Mesenchymal stem cell (in vitro differentiated cells and primary cell): ENCODE results near the gene P3H2.
"Not testable (repeated sequence)": the region's sequence is repeated elsewhere in the genome, so short reads cannot be mapped to it uniquely, and the experiment has no call there.

Source experiments
- DNase-seq: peaks from one replicate; pipeline ENCODE4 v3.0.0-alpha.2; 2013
- H2AFZ ChIP-seq: one replicate; pipeline ENCODE4 v1.6.1; 2013; ENCODE audit warnings: low read depth, mild to moderate bottlenecking, control low read depth, inconsistent platforms, low read length, moderate library complexity
- H2AK5ac ChIP-seq: 2 replicates; pipeline ENCODE4 v1.6.1; 2013; ENCODE audit warnings: low read length, moderate library complexity, mild to moderate bottlenecking, inconsistent platforms; ENCODE audit not compliant: severe bottlenecking
- H2BK120ac ChIP-seq: one replicate; pipeline ENCODE4 v1.6.1; 2013; ENCODE audit warnings: low read depth, mild to moderate bottlenecking, inconsistent platforms, low read length, moderate library complexity
- H2BK12ac ChIP-seq, 2 experiments: one replicate each; pipeline ENCODE4 v1.6.1; 2013; ENCODE audit warnings: inconsistent platforms in 2 of 2, low read length in 2 of 2, mild to moderate bottlenecking in 2 of 2, moderate library complexity in 2 of 2, control low read depth in 1 of 2
- H2BK15ac ChIP-seq: one replicate; pipeline ENCODE4 v1.6.1; 2013; ENCODE audit warnings: mild to moderate bottlenecking, low read depth, inconsistent platforms; ENCODE audit not compliant: poor library complexity, severe bottlenecking
- H2BK5ac ChIP-seq: 2 replicates; pipeline ENCODE4 v1.6.1; 2013; ENCODE audit warnings: low read depth, mild to moderate bottlenecking, low read length, control low read depth, inconsistent platforms; ENCODE audit not compliant: poor library complexity, severe bottlenecking
- H3K14ac ChIP-seq, 2 experiments: one replicate each; pipeline ENCODE4 v1.6.1; 2013; ENCODE audit warnings: inconsistent platforms in 2 of 2, low read length in 2 of 2, control low read depth in 1 of 2, mild to moderate bottlenecking in 1 of 2, moderate library complexity in 1 of 2
- H3K18ac ChIP-seq, 2 experiments: one replicate each; pipeline ENCODE4 v1.6.1; 2013; ENCODE audit warnings: inconsistent platforms in 2 of 2, low read length in 2 of 2, control low read depth in 1 of 2, low read depth in 1 of 2, mild to moderate bottlenecking in 1 of 2
- H3K23ac ChIP-seq, 2 experiments: one replicate each; pipeline ENCODE4 v1.6.1; 2013; ENCODE audit warnings: inconsistent platforms in 2 of 2, low read length in 2 of 2, mild to moderate bottlenecking in 2 of 2, moderate library complexity in 2 of 2, control low read depth in 1 of 2
- H3K27ac ChIP-seq: 2 replicates; pipeline ENCODE4 v1.5.1; 2013; ENCODE audit warnings: mild to moderate bottlenecking, moderate library complexity, low read length, control low read depth, inconsistent platforms; ENCODE audit not compliant: poor library complexity, severe bottlenecking
- H3K27me3 ChIP-seq, 2 experiments: 2 replicates each; pipeline versions ENCODE4 v1.6.1 to v1.7.0; 2013; ENCODE audit warnings: low read length in 2 of 2, mild to moderate bottlenecking in 2 of 2, moderate library complexity in 2 of 2, control low read depth in 1 of 2, inconsistent platforms in 1 of 2; ENCODE audit not compliant: control insufficient read depth in 1 of 2, insufficient read depth in 1 of 2
- H3K36me3 ChIP-seq, 2 experiments: 2 replicates each; pipeline versions ENCODE4 v1.6.1 to v1.7.0; 2013; ENCODE audit warnings: low read length in 2 of 2, control low read depth in 1 of 2, inconsistent platforms in 1 of 2, low read depth in 1 of 2, mild to moderate bottlenecking in 1 of 2; ENCODE audit not compliant: insufficient read depth in 2 of 2, control insufficient read depth in 1 of 2
- H3K4ac ChIP-seq, 2 experiments: one replicate each; pipeline ENCODE4 v1.6.1; 2013; ENCODE audit warnings: inconsistent platforms in 2 of 2, low read length in 2 of 2, mild to moderate bottlenecking in 2 of 2, moderate library complexity in 2 of 2, control low read depth in 1 of 2, low read depth in 1 of 2
- H3K4me1 ChIP-seq: 2 replicates; pipeline ENCODE4 v1.6.1; 2013; ENCODE audit warnings: low read depth, low read length, control low read depth; ENCODE audit not compliant: control insufficient read depth, insufficient read depth
- H3K4me2 ChIP-seq: 2 replicates; pipeline ENCODE4 v1.6.1; 2013; ENCODE audit warnings: low read length, mild to moderate bottlenecking, inconsistent platforms; ENCODE audit not compliant: poor library complexity, severe bottlenecking
- H3K4me3 ChIP-seq, 2 experiments: 2 replicates each; pipeline versions ENCODE4 v1.5.1 to v1.7.0; 2013; ENCODE audit warnings: low read length in 2 of 2, mild to moderate bottlenecking in 2 of 2, control low read depth in 1 of 2, low read depth in 1 of 2; ENCODE audit not compliant: insufficient read depth in 1 of 2
- H3K79me1 ChIP-seq: replicated peaks from 2 replicates; pipeline ENCODE4 v1.6.1; 2013; ENCODE audit warnings: mild to moderate bottlenecking, control low read depth, low read length, inconsistent platforms; ENCODE audit not compliant: poor library complexity, severe bottlenecking
- H3K9ac ChIP-seq: 2 replicates; pipeline ENCODE4 v1.7.0; 2013; ENCODE audit warnings: mild to moderate bottlenecking, low read length, moderate library complexity
- H3K9me3 ChIP-seq: 2 replicates; pipeline ENCODE4 v1.7.0; 2013; ENCODE audit warnings: mild to moderate bottlenecking, low read length; ENCODE audit not compliant: control insufficient read depth
- H4K8ac ChIP-seq: one replicate; pipeline ENCODE4 v1.6.1; 2013; ENCODE audit warnings: inconsistent platforms, mild to moderate bottlenecking, low read length, moderate library complexity
- H4K91ac ChIP-seq: one replicate; pipeline ENCODE4 v1.6.1; 2013; ENCODE audit warnings: mild to moderate bottlenecking, low read length, inconsistent platforms
- WGBS: methylation state at CpG from one replicate; pipeline ENCODE4 v1.1.7; 2013; ENCODE audit warnings: mixed read lengths; 5-methylcytosine and 5-hydroxymethylcytosine counted together

The P3H2 gene

DNA sequence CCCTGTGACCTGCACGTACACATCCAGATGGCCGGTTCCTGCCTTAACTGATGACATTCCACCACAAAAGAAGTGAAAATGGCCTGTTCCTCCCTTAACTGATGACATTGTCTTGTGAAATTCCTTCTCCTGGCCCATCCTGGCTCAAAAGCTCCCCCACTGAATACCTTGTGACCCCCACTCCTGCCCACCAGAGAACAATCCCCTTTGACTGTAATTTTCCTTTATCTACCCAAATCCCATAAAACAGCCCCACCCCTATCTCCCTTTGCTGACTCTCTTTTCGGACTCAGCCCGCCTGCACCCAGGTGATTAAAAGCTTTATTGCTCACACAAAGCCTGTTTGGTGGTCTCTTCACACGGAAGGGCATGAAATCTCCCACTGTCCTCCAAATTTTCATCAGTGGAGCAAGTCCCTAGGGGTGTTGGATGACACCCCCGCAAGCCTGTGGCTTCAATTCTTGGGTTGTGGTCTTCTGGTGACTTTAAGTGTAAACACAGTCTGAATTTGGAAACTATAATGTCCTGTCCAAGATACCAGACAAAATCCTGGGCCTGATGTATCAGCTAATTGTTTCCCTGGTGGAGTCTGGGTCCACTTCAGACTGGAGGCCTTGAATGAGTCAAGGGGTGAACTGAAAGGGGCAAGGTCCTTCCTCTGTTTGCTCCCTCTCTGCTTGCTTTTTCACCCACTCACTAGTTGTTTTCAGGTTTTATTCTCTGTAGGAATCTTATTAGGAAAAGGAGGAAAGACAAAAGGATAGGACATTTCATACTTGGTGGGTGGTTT lies 29.3 kb upstream of the P3H2 start:
- not testable (repeated sequence) for DNase-seq, H3K4ac ChIP-seq, H2BK5ac ChIP-seq, H2BK15ac ChIP-seq, H3K23ac ChIP-seq, H3K4me3 ChIP-seq, H3K36me3 ChIP-seq, H3K4me1 ChIP-seq, H3K9me3 ChIP-seq, H3K79me1 ChIP-seq, H3K27me3 ChIP-seq, H2AFZ ChIP-seq, H3K14ac ChIP-seq, H4K91ac ChIP-seq, H3K9ac ChIP-seq, H3K4me2 ChIP-seq, H3K27ac ChIP-seq, H2AK5ac ChIP-seq, H4K8ac ChIP-seq, H2BK12ac ChIP-seq, H2BK120ac ChIP-seq
- peak overlapping the region in 1 of 2 experiments; percentile 43 for H3K18ac ChIP-seq
- 76% methylated on average over 5 of the region's 6 CpGs for WGBS

DNA sequence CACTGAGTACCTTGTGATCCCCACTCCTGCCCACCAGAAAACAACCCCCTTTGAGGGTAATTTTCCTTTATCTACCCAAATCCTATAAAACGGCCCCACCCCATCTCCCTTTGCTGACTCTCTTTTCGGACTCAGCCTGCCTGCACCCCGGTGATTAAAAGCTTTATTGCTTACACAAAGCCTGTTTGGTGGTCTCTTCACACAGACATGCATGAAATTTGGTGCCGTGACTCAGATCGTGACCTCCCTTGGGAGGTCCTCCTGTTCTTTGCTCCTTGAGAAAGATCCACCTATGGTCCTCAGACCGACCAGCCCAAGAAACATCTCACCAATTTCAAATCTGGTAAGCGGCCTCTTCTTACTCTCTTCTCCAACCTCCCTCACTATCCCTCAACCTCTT lies 24.1 kb upstream of the P3H2 start:
- H3K9ac ChIP-seq, H3K4me2 ChIP-seq, H3K79me1 ChIP-seq, DNase-seq, H2BK120ac ChIP-seq, H3K18ac ChIP-seq, H3K27ac ChIP-seq, H3K23ac ChIP-seq, H2BK5ac ChIP-seq, H3K9me3 ChIP-seq, H3K4me3 ChIP-seq, H2AFZ ChIP-seq, H2BK15ac ChIP-seq, H2BK12ac ChIP-seq, H2AK5ac ChIP-seq, H3K36me3 ChIP-seq, H3K27me3 ChIP-seq, H4K91ac ChIP-seq, H3K14ac ChIP-seq, H3K4me1 ChIP-seq, H3K4ac ChIP-seq, H4K8ac ChIP-seq: not testable (repeated sequence)
- WGBS: 82% methylated on average over 7 of the region's 7 CpGs

DNA sequence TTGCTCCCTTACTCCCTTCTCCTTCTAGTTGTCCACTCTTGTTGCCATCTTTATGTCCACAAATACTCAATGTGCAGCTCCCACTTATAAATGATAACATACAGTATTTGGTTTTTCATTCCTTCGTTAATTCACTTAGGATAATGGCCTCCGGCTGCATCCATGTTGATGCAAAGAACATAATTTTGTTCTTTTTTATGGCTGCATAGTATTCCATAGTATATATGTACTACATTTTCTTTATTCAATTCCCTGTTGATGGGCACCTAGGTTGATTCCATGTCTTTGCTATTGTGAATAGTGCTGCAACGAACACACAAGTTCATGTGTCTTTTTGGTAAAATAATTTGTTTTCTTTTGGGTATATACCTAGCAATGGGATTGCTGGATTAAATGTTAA lies 21.3 kb upstream of the P3H2 start:
- no peak overlapping the region for H2BK12ac ChIP-seq
- H3K23ac ChIP-seq: no peak overlapping the region
- 100% methylated on average over 1 of the region's 3 CpGs for WGBS
- no peak overlapping the region for H2BK5ac ChIP-seq
- DNase-seq: no peak
- H3K36me3 ChIP-seq: no peaks in the 10 kb centered on the region
- H3K4me1 ChIP-seq: no peaks in the 10 kb centered on the region
- H3K4ac ChIP-seq: no peak overlapping the region
- no peak overlapping the region for H2BK15ac ChIP-seq
- no peak overlapping the region for H2AK5ac ChIP-seq
- no peak overlapping the region for H3K9ac ChIP-seq
- no peak overlapping the region for H3K4me2 ChIP-seq
- H2BK120ac ChIP-seq: no peak overlapping the region
- no peak overlapping the region for H3K4me3 ChIP-seq
- H4K8ac ChIP-seq: no peak overlapping the region
- H2AFZ ChIP-seq: no peak overlapping the region
- H3K79me1 ChIP-seq: no peaks in the 10 kb centered on the region
- no peaks in the 10 kb centered on the region for H3K27me3 ChIP-seq
- H3K18ac ChIP-seq: no peak overlapping the region
- no peak overlapping the region for H3K14ac ChIP-seq
- no peak overlapping the region for H4K91ac ChIP-seq
- H3K27ac ChIP-seq: no peak overlapping the region
- no peaks in the 10 kb centered on the region for H3K9me3 ChIP-seq

DNA sequence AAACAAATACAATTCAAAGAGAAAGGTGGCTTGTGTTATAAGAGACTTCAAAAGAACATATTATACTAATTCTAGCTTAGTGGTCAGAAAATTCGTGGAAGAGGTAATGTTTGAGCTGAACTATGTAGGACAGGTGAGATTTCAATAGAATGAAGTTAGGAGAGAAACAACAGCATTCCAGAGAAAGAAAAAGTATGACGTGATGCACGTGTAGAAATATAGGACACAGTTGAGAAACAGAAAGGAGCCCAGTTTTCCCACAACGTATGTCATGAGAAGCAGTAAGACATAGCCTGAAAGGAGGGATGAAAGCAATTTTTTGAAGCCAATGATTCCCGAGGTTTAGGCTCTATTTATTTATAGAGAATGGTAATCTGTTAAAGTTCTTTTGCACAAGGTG lies 18.7 kb upstream of the P3H2 start:
- Histone ChIP-seq H3K27me3 (no peaks in the 10 kb centered on the region), H3K4ac (no peak overlapping the region), H3K18ac (no peak overlapping the region), H3K36me3 (no peaks in the 10 kb centered on the region), H2BK12ac (no peak overlapping the region), H2BK15ac (no peak overlapping the region), H3K9ac (no peak overlapping the region), H3K4me2 (no peak overlapping the region), H3K27ac (no peak overlapping the region), H3K4me1 (no peaks in the 10 kb centered on the region), H3K4me3 (no peak overlapping the region), H3K14ac (no peak overlapping the region), H3K9me3 (no peaks in the 10 kb centered on the region), H2AK5ac (no peak overlapping the region), H4K8ac (no peak overlapping the region), H2AFZ (no peak overlapping the region), H2BK120ac (no peak overlapping the region), H4K91ac (no peak overlapping the region), H3K79me1 (no peaks in the 10 kb centered on the region), H3K23ac (no peak overlapping the region), H2BK5ac (no peak overlapping the region)
- DNase-seq: no peak
- 68% methylated on average over 4 of the region's 5 CpGs for WGBS
